WI38 (cell line): ENCODE results near the gene IL13.
A peak's percentile ranks its signal among the peaks of the same experiment; 100 is the strongest.

ENCODE experiments used
- H3K4me3 ChIP-seq: 2 replicates; pipeline ENCODE4 v1.5.1; 2011; ENCODE audit warnings: low read depth, mild to moderate bottlenecking, control low read depth, low read length
- TF ChIP-seq, protein P1 (sequence below): IDR thresholded peaks from 2 replicates; pipeline ENCODE4 v1.5.1; 2012; ENCODE audit warnings: low read depth, mild to moderate bottlenecking, control low read depth, low read length

Gene IL13

GRCh38 chr5:132655821-132656773 is 1.9 kb upstream of the IL13 start:
- TF ChIP-seq, protein P1, sequence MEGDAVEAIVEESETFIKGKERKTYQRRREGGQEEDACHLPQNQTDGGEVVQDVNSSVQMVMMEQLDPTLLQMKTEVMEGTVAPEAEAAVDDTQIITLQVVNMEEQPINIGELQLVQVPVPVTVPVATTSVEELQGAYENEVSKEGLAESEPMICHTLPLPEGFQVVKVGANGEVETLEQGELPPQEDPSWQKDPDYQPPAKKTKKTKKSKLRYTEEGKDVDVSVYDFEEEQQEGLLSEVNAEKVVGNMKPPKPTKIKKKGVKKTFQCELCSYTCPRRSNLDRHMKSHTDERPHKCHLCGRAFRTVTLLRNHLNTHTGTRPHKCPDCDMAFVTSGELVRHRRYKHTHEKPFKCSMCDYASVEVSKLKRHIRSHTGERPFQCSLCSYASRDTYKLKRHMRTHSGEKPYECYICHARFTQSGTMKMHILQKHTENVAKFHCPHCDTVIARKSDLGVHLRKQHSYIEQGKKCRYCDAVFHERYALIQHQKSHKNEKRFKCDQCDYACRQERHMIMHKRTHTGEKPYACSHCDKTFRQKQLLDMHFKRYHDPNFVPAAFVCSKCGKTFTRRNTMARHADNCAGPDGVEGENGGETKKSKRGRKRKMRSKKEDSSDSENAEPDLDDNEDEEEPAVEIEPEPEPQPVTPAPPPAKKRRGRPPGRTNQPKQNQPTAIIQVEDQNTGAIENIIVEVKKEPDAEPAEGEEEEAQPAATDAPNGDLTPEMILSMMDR = 0 out of 2 replicates have a peak, but pooled peaks have one; percentile 9
- peak overlapping the region; percentile 31 for H3K4me3 ChIP-seq

DNA sequence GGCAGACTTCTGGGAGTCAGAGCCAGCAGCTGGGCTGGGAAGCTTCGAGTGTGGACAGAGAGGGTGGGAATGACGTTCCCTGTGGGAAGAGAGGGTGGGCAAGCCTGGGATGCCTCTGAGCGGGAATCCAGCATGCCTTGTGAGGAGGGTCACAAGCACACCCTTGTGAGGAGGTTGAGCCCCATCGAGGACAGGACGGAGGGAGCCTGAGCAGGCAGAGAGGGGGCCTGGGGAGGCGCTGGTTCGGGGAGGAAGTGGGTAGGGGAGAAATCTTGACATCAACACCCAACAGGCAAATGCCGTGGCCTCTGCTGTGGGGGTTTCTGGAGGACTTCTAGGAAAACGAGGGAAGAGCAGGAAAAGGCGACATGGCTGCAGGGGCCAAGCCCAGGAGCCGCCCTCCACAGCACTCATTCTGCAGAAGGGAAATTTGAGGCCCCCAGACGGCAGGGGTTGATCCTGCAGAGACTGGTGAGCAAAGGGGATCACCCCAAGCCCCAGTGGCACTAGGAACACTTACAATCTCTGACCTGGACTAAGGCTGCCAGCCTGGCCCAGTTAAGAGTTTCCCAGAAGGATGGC is 1.1 kb upstream of the IL13 start:
- peak overlapping the region; percentile 31 for H3K4me3 ChIP-seq

DNA sequence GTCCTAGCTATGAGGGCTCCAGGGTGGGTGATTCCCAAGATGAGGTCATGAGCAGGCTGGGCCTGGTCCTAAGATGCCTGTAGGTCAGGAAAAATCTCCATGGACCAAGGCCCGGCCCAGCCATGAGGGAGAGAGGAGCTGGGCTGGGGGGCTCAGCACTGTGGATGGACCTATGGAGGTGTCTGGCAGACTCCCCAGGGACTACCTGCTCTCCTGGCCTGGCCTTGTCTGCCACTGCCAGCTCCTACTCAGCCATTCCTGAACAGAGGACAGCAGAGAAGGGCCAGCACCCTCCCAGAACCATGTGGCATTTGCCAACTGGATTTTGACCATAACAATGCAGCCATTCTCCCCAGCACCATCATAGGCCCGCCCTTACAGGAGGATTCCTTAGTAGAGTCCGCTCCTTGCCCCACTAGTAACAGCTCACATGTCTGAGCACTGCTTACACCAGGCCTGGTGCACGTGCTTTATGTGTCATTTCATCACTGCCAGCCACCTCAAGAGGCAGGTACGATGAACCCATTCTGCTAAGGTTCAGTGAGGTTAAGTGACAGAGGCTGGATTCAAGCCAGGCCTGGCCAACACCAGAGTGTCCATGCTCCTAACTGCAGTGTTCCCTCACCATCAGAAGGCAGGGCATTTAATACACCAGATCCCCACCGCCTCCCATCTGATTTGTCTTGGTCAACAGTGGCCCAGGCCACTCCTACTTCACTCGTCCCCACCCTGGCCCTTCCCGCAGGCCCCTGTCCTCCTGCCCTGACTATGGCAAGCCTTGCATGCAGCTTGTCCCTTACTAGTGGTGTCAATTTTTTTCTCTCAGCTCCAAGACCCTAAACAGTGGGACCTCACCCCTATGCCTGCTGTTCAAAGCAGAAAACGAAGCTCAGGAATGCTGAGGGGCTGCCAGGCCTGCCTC is 669 bp downstream of the IL13 start:
- no peak overlapping the region for H3K4me3 ChIP-seq
- TF ChIP-seq, protein P1 = no peak

More for the DNA sequence above, 1.1 kb upstream of the IL13 start:
- TF ChIP-seq, protein P1 = no peak

GRCh38 chr5:132659598-132660493 is 1.9 kb downstream of the IL13 start:
- TF ChIP-seq, protein P1 = no peak
- H3K4me3 ChIP-seq = no peak overlapping the region

GRCh38 chr5:132661231-132662003 is 3.4 kb downstream of the IL13 start:
- TF ChIP-seq, protein P1 = no peak
- H3K4me3 ChIP-seq = no peak overlapping the region

DNA sequence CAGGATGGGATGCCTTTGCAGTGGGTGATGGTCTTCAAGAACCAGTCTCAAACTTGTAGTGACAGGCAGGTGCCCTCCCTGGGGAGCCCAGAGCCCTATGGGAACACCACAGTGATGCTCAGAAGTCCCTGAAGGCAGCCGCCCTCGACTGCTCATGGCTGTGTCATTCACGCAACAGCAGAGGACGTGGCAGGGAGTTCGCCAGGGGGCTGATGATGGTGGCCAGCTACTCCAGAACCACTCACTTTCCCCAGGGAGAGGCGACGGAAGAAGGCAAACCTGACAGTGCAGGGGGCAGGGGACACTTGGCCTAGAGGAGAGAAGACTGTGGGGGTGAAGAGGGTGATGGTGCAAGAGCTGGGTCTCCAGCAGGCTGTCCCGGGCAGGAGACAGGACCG is 4.0 kb downstream of the IL13 start:
- H3K4me3 ChIP-seq = no peak overlapping the region
- TF ChIP-seq, protein P1 = no peak
